Peyer's patch (tissue), 4 donors: Measurements from ENCODE around the gene UTP14C. TPM values are rescaled to one million over a fixed set of nuclear protein-coding genes. Genes with fewer than 3 reads are reported as not detected.
"Not testable (repeated sequence)": the region's sequence is repeated elsewhere in the genome, so short reads cannot be mapped to it uniquely, and the experiment has no call there.

Source experiments
- DNase-seq, 3 donors: peaks; one replicate each; pipeline ENCODE4 v3.0.0-alpha.2; 2017 to 2019
- H3K27ac ChIP-seq, 4 donors: fragments of 200-600 bp; sonication (generic); one replicate each; pipeline ENCODE4 v1.5.1; 2016 to 2019
- H3K27me3 ChIP-seq, 2 donors: fragments of 200-600 bp; sonication (generic); one replicate each; pipeline ENCODE4 v1.5.1; 2019
- H3K36me3 ChIP-seq, 3 donors: fragments of 200-600 bp; sonication (generic); one replicate each; pipeline ENCODE4 v1.5.1; 2016 to 2019
- H3K4me1 ChIP-seq, 4 donors: fragments of 200-600 bp; sonication (generic); one replicate each; pipeline ENCODE4 v1.5.1; 2016 to 2019
- H3K4me3 ChIP-seq, 4 donors: fragments of 200-600 bp; sonication (generic); 1 replicate in 3 of 4; 2 replicates in 1 of 4; pipeline ENCODE4 v1.5.1; 2016 to 2019; ENCODE audit warnings: mild to moderate bottlenecking in 1 of 4
- H3K9me3 ChIP-seq, 4 donors: fragments of 200-600 bp; sonication (generic); one replicate each; pipeline ENCODE4 v1.5.1; 2016 to 2019; ENCODE audit warnings: mild to moderate bottlenecking in 1 of 4
- POLR2A ChIP-seq, 2 donors: fragments of 450-650 bp; IDR thresholded peaks; one replicate each; pipeline ENCODE4 v1.5.1; 2017; ENCODE audit warnings: antibody characterized with exemption in 2 of 2, mild to moderate bottlenecking in 2 of 2, moderate library complexity in 2 of 2
- total RNA-seq, 4 donors: library from RNA; depleted of rRNA; stranded (reverse); fragments of >200 nt; gene quantifications; one replicate each; pipeline ENCODE4 v1.1.0, GENCODE V29; 2016
- TF ChIP-seq, protein P1 (sequence below), 6 experiments: fragments of 450-650 bp in 4 of 6; fragments of 200-600 bp in 2 of 6; sonication (generic) in 1 of 6; IDR thresholded peaks; one replicate each; pipeline ENCODE4 v1.5.1; 2017 to 2019; ENCODE audit warnings: antibody characterized with exemption in 6 of 6, mild to moderate bottlenecking in 3 of 6, moderate library complexity in 1 of 6

UTP14C gene
- total RNA-seq, 4 donors from 2014 or later: 17.2 to 20.1 (median 18.6) TPM

DNA sequence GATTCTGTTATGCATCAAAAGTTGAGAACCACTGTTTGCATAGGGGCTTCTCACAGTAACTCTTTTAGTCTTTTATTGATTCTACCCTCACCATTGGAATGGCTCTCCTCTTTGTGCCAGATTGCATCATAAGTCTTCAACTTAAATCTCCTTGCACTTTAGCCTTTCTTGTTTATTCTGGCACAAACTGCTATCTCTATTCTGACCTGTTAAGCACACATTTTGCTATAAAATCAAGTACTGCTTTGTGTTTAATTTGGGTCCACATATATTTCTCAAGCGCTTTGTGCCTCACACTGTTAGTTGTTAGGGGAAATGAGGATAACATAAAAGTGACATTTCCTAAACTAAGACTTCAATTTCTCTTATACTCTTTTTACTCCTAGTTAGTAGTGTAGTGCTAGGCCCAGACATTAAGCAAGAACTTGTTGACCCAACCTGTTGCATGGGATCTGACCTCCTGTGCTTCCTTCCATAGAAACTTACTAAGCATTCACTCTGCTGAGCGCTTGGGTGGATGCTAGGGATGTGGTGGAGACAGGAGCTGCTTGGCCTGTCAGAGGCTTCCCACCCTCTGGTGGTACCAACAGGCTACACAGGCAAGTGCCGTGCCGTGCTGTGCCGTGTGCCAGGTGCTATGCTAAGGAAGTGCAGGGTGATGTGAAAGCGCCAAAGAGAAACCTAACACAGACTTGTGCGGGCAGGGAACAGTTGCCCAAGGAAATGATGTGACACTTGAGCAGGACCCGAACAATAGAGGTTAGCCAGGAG, 1.2 kb downstream of the UTP14C start:
- no peak for DNase-seq
- no peaks in the 10 kb centered on the region for H3K9me3 ChIP-seq
- H3K4me1 ChIP-seq: no peaks in the 10 kb centered on the region
- TF ChIP-seq, protein P1, sequence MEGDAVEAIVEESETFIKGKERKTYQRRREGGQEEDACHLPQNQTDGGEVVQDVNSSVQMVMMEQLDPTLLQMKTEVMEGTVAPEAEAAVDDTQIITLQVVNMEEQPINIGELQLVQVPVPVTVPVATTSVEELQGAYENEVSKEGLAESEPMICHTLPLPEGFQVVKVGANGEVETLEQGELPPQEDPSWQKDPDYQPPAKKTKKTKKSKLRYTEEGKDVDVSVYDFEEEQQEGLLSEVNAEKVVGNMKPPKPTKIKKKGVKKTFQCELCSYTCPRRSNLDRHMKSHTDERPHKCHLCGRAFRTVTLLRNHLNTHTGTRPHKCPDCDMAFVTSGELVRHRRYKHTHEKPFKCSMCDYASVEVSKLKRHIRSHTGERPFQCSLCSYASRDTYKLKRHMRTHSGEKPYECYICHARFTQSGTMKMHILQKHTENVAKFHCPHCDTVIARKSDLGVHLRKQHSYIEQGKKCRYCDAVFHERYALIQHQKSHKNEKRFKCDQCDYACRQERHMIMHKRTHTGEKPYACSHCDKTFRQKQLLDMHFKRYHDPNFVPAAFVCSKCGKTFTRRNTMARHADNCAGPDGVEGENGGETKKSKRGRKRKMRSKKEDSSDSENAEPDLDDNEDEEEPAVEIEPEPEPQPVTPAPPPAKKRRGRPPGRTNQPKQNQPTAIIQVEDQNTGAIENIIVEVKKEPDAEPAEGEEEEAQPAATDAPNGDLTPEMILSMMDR (IDR thresholded peaks at IDR 0.05): no peak
- TF ChIP-seq POLR2A (IDR thresholded peaks at IDR 0.05): no peak
- no peak overlapping the region for H3K27ac ChIP-seq
- H3K27me3 ChIP-seq: no peaks in the 10 kb centered on the region
- no peak overlapping the region for H3K4me3 ChIP-seq
- H3K36me3 ChIP-seq: peaks cover 0 to 65% (median 0%) of the 10 kb centered on the region in 3 donors

DNA sequence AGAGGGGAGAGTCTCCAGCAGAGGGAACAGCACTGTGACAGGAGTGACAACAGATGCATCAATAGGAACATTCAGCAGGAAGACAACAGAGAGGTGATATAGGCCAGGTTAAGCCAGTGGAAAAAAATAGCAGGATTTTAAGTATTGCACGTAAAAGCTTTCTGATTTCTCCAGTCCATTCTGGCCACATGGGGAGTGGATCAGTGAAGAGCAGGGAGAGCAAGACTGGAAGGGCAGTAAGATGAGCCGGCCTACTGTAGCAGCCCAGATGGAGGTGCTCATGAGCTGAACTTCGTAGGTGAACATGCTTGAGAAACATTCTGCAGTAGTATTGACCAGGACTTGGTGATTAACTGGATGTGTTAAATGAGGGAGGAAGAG, 1.7 kb downstream of the UTP14C start:
- TF ChIP-seq, protein P1 (IDR thresholded peaks at IDR 0.05): no peak
- no peak for TF ChIP-seq POLR2A (IDR thresholded peaks at IDR 0.05)
- H3K4me1 ChIP-seq: no peaks in the 10 kb centered on the region
- H3K27ac ChIP-seq: no peak overlapping the region
- H3K27me3 ChIP-seq: no peaks in the 10 kb centered on the region
- no peak for DNase-seq
- H3K4me3 ChIP-seq: no peak overlapping the region
- H3K9me3 ChIP-seq: no peaks in the 10 kb centered on the region
- H3K36me3 ChIP-seq: peaks cover 0 to 59% (median 0%) of the 10 kb centered on the region in 3 donors

DNA sequence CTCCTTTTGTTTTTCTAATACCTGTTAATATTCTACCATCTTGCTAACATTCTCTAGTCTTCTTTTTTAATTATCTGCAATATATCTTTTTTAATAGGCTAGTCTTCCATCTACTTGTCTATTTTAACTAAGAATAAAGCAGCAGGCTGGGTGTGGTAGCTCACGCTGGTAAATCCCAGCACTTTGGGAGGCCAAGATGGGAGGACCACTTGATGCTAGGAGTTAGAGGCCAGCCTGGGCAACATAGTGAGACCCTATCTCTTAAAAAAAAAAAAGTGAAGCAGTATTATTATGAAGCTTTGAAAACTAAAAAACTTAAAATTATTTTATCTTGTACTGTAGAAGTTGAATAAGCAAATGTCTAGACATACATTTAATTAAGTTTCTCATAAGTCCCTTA, 3.3 kb downstream of the UTP14C start:
- H3K4me3 ChIP-seq: no peak overlapping the region
- H3K27ac ChIP-seq: no peak overlapping the region
- H3K36me3 ChIP-seq: peaks cover 0 to 45% (median 0%) of the 10 kb centered on the region in 3 donors
- H3K4me1 ChIP-seq: no peaks in the 10 kb centered on the region
- no peak for DNase-seq
- no peaks in the 10 kb centered on the region for H3K27me3 ChIP-seq
- TF ChIP-seq, protein P1 (IDR thresholded peaks at IDR 0.05): no peak
- no peak for TF ChIP-seq POLR2A (IDR thresholded peaks at IDR 0.05)
- no peaks in the 10 kb centered on the region for H3K9me3 ChIP-seq

DNA sequence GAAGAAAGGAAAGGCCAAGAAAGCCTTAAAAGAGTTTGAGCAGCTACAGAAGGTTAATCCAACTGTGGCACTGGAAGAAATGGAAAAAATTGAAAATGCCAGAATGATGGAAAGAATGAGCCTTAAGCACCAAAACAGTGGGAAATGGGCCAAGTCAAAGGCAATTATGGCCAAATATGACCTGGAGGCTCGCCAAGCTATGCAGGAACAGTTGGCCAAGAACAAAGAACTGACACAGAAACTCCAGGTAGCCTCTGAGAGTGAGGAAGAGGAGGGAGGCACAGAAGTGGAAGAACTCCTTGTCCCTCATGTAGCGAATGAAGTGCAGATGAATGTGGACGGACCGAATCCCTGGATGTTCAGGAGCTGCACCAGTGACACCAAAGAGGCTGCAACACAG, 5.1 kb downstream of the UTP14C start:
- no peak for DNase-seq
- H3K9me3 ChIP-seq: no peaks in the 10 kb centered on the region
- H3K36me3 ChIP-seq: peaks cover 0 to 29% (median 0%) of the 10 kb centered on the region in 3 donors
- H3K4me3 ChIP-seq: no peak overlapping the region
- no peaks in the 10 kb centered on the region for H3K4me1 ChIP-seq
- no peaks in the 10 kb centered on the region for H3K27me3 ChIP-seq
- H3K27ac ChIP-seq: no peak overlapping the region
- TF ChIP-seq POLR2A (IDR thresholded peaks at IDR 0.05): no peak
- TF ChIP-seq, protein P1 (IDR thresholded peaks at IDR 0.05): no peak

DNA sequence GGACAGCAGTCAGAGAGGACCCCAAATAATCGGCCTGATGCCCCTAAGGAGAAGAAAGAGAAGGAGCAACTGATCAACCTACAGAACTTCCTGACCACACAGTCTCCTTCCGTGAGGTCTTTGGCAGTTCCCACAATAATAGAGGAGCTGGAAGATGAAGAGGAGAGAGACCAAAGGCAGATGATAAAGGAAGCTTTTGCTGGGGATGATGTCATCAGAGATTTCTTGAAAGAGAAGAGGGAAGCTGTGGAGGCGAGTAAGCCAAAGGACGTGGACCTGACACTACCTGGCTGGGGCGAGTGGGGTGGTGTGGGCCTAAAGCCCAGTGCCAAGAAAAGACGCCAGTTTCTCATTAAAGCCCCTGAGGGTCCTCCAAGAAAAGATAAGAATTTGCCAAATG, 5.9 kb downstream of the UTP14C start:
- H3K27me3 ChIP-seq, H3K4me3 ChIP-seq, DNase-seq, H3K4me1 ChIP-seq, H3K27ac ChIP-seq, H3K9me3 ChIP-seq: not testable (repeated sequence)
- peaks cover 0 to 22% (median 0%) of the 10 kb centered on the region in 3 donors for H3K36me3 ChIP-seq

DNA sequence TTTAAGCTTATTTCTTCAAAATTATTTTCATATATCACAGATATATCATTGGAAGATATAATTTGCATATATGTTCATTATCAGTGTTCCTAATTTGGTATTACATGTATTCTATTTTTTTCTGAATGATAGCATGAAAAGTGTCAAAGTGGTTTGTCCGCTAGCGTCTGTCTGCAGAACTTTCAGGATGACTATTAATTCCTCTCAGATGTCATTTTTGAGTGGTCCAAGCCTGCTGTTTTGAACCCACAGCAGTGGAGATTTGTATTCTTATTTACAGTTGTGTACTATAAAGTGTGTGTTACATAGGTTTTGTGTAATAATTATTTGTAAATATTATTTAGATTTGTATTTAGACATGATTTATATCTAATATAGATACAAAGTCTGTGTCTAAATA, 8.5 kb downstream of the UTP14C start:
- Histone ChIP-seq H3K4me1 (no peaks in the 10 kb centered on the region), H3K27ac (no peak overlapping the region), H3K27me3 (no peaks in the 10 kb centered on the region), H3K4me3 (no peak overlapping the region), H3K9me3 (no peaks in the 10 kb centered on the region), H3K36me3 (peaks cover 0 to 8% (median 0%) of the 10 kb centered on the region in 3 donors)
- TF ChIP-seq, protein P1 (IDR thresholded peaks at IDR 0.05): no peak
- TF ChIP-seq POLR2A (IDR thresholded peaks at IDR 0.05): no peak
- no peak for DNase-seq
